ENCODE data around the gene WRAP73.

WRAP73 gene

DNA sequence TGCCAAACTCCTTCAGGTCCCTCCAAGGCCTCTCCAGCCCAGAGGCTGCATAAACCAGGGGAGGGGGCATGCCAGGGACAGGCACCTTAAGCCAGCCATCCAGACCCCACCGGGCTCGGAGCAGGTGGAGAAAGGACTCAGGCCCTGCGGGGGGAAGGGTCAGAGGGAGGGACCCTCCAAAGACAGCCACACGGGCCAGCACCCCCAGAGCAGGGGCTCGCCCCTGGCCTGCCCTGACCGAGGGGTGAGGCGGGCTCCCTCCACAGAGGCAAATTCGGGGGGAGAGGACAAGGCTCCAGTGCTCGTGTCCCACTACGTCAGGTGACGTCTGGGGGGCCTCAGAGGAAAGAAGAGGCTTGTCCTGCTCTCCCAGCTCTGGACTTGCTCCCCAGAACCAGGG, 46.7 kb downstream of the WRAP73 start:
- no peak for TF ChIP-seq EP300 (IDR thresholded peaks at IDR 0.05; ENCODE audit: borderline replicate concordance)
- no peak for TF ChIP-seq TEAD4 (IDR thresholded peaks at IDR 0.05)
- no peak for TF ChIP-seq YY1 (IDR thresholded peaks at IDR 0.05; ENCODE audit: low read depth)
- TF ChIP-seq USF1 (IDR thresholded peaks at IDR 0.05) = no peak
- no peak for TF ChIP-seq CEBPB (IDR thresholded peaks at IDR 0.05)
- no peak for TF ChIP-seq CREB1 (IDR thresholded peaks at IDR 0.05; ENCODE audit: low read depth)
- TF ChIP-seq MAX (IDR thresholded peaks at IDR 0.05) = no peak
- no peak for TF ChIP-seq ZBTB7A (IDR thresholded peaks at IDR 0.05; ENCODE audit: low read depth)

DNA sequence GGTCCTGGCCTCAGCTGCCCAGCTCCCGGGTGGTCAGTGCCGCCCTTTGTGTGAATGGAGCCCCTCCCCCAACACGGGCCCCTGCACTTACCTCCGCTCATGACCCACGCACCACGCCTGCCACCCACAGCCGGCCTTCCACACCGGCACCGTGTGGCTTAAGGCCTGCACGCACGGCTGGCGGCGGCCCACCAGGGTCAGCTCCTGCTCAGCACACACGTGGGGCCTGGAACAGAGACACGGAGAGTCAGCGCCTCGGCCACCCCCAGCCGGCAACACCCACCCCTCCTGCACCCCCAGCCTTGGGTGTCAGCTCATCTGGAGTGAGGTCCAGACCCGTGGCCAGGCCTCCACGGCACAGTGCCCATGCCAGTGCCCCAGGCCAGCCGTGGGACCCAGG, 47.5 kb downstream of the WRAP73 start:
- TF ChIP-seq NFIC (IDR thresholded peaks at IDR 0.05) (no peak), CEBPB (IDR thresholded peaks at IDR 0.05) (no peak), EP300 (IDR thresholded peaks at IDR 0.05; ENCODE audit: borderline replicate concordance) (no peak), MAX (IDR thresholded peaks at IDR 0.05) (no peak), TAF1 (IDR thresholded peaks at IDR 0.05; ENCODE audit: low read depth) (no peak), FOXM1 (IDR thresholded peaks at IDR 0.05; ENCODE audit: borderline replicate concordance, low read depth) (no peak)

- no peak for TF ChIP-seq NFIC (IDR thresholded peaks at IDR 0.05)
Observed at GRCh38 chr1:3601743-3602142, 48.2 kb downstream of the WRAP73 start.

DNA sequence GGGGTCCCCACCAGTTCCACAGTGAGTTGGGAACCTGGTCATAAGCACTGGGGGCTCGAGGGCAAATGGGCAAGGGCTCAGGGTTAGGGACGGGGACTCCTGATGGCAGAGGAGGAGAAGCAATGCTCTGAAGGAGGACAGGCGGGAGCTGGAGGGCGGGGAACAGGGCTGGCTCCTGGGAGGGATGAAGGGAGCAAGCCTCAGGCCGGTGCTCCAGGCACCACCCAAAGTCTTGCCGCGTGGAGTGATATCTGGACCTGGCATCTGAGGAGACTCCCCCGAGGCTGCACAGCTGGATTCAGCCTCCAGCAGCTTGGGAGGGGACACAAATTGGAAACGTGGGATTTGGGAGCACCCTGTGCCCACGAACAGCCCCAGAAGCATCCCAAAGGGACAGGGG, 49.5 kb downstream of the WRAP73 start:
- TF ChIP-seq USF1 (IDR thresholded peaks at IDR 0.05) (no peak), FOXM1 (IDR thresholded peaks at IDR 0.05; ENCODE audit: borderline replicate concordance, low read depth) (no peak), CEBPB (IDR thresholded peaks at IDR 0.05) (no peak), NFIC (IDR thresholded peaks at IDR 0.05) (no peak), EGR1 (IDR thresholded peaks at IDR 0.05) (no peak), TEAD4 (IDR thresholded peaks at IDR 0.05) (no peak), MAX (IDR thresholded peaks at IDR 0.05) (no peak), TAF1 (IDR thresholded peaks at IDR 0.05; ENCODE audit: low read depth) (no peak), YY1 (IDR thresholded peaks at IDR 0.05; ENCODE audit: low read depth) (no peak), TCF12 (IDR thresholded peaks at IDR 0.05; ENCODE audit: low read depth) (no peak), EP300 (IDR thresholded peaks at IDR 0.05; ENCODE audit: borderline replicate concordance) (no peak), RAD21 (IDR thresholded peaks at IDR 0.05; ENCODE audit: low read depth) (no peak), ZBTB7A (IDR thresholded peaks at IDR 0.05; ENCODE audit: low read depth) (no peak), CREB1 (IDR thresholded peaks at IDR 0.05; ENCODE audit: low read depth) (no peak), REST (IDR thresholded peaks at IDR 0.05; ENCODE audit: low read depth) (no peak)

- TF ChIP-seq EGR1 (IDR thresholded peaks at IDR 0.05) (no peak), USF1 (IDR thresholded peaks at IDR 0.05) (no peak), REST (IDR thresholded peaks at IDR 0.05; ENCODE audit: low read depth) (no peak), TEAD4 (IDR thresholded peaks at IDR 0.05) (no peak), YY1 (IDR thresholded peaks at IDR 0.05; ENCODE audit: low read depth) (no peak), CREB1 (IDR thresholded peaks at IDR 0.05; ENCODE audit: low read depth) (no peak), FOXM1 (IDR thresholded peaks at IDR 0.05; ENCODE audit: borderline replicate concordance, low read depth) (no peak), MAX (IDR thresholded peaks at IDR 0.05) (no peak)
Observed at GRCh38 chr1:3599816-3600215, 50.1 kb downstream of the WRAP73 start.

DNA sequence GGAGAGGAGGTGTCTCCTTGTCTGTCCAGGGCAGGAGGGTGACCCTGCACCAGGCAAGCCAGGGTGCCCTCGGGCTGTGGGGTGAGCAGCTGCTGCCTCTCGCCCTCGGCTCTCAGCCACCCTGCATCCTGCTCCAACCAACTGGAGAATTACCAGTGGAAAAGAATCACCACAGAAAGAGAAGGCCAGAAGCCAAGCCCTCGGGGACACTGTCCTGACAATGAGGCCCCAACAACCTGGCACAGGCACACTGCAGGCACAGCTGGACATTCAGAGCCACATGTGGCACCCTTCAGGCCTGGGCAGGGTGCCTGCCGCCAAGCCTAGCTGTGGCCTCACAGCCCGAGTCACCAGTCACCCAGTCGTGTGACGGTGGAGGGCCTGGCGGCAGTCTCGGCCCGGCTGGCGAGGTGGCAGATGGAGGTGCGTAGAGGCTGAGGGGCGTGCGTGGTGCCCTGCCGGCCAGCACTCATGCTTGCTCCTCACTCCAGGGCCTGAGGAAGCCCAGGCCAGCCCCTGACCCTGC, 50.6 kb downstream of the WRAP73 start:
- no peak for TF ChIP-seq ZBTB7A (IDR thresholded peaks at IDR 0.05; ENCODE audit: low read depth)
- no peak for TF ChIP-seq NFIC (IDR thresholded peaks at IDR 0.05)
- TF ChIP-seq CEBPB (IDR thresholded peaks at IDR 0.05) = no peak
- TF ChIP-seq CREB1 (IDR thresholded peaks at IDR 0.05; ENCODE audit: low read depth) = no peak
- TF ChIP-seq TCF12 (IDR thresholded peaks at IDR 0.05; ENCODE audit: low read depth) = no peak
- TF ChIP-seq REST (IDR thresholded peaks at IDR 0.05; ENCODE audit: low read depth) = no peak
- no peak for TF ChIP-seq YY1 (IDR thresholded peaks at IDR 0.05; ENCODE audit: low read depth)
- no peak for TF ChIP-seq EGR1 (IDR thresholded peaks at IDR 0.05)
- no peak for TF ChIP-seq FOXM1 (IDR thresholded peaks at IDR 0.05; ENCODE audit: borderline replicate concordance, low read depth)
- no peak for TF ChIP-seq TEAD4 (IDR thresholded peaks at IDR 0.05)

Measured in Ishikawa (cell line).